Prostate gland (tissue), 2 donors: ENCODE measurements around the gene SLC30A10. TPM values are rescaled to one million over a fixed set of nuclear protein-coding genes. Genes with fewer than 3 reads are reported as not detected.
"Not testable (repeated sequence)": the region's sequence is repeated elsewhere in the genome, so short reads cannot be mapped to it uniquely, and the experiment has no call there.

ENCODE experiments used
- DNase-seq: peaks from one replicate; pipeline ENCODE4 v3.0.0-alpha.2; 2019; ENCODE audit warnings: low spot score
- H3K27ac ChIP-seq, 2 donors: fragments of 200-600 bp; sonication (generic); 2 replicates each; pipeline ENCODE4 v1.5.1; 2017 to 2019
- H3K27me3 ChIP-seq: fragments of 200-600 bp; sonication (generic); replicated peaks from 2 replicates; pipeline ENCODE4 v1.5.1; 2019; ENCODE audit not compliant: insufficient read depth
- H3K36me3 ChIP-seq, 2 donors: fragments of 200-600 bp; sonication (generic); 1 replicate in 1 of 2; 2 replicates in 1 of 2; pipeline versions ENCODE4 v1.5.1 to v1.8.1; 2017 to 2019
- H3K4me1 ChIP-seq: fragments of 200-600 bp; sonication (generic); replicated peaks from 2 replicates; pipeline ENCODE4 v1.5.1; 2019
- H3K4me3 ChIP-seq, 2 donors: fragments of 200-600 bp; sonication (generic); 2 replicates each; pipeline ENCODE4 v1.5.1; 2017 to 2019
- H3K9me3 ChIP-seq: fragments of 200-600 bp; sonication (generic); 2 replicates; pipeline ENCODE4 v1.5.1; 2017
- POLR2A ChIP-seq: fragments of 450-650 bp; IDR thresholded peaks from one replicate; pipeline ENCODE4 v1.6.1; 2016; ENCODE audit warnings: antibody characterized with exemption, mild to moderate bottlenecking
- POLR2AphosphoS5 ChIP-seq: sonication (generic); formaldehyde crosslinking; IDR thresholded peaks from one replicate; pipeline ENCODE4 v1.6.1; 2017; ENCODE audit warnings: antibody characterized with exemption
- WGBS: methylation state at CpG from one replicate; pipeline ENCODE4 v1.1.5; 2018; 5-methylcytosine and 5-hydroxymethylcytosine counted together
- intact Hi-C: fragments of 100-400 bp; cut with DNase I; formaldehyde crosslinking; loops from one replicate; pipeline ENCODE4 v1.14.2; 2022
- total RNA-seq, 2 donors: library from RNA; depleted of rRNA; stranded (reverse); fragments of >200 nt; gene quantifications; one replicate each; pipeline ENCODE4 v1.1.0, GENCODE V29; 2016
- TF ChIP-seq, protein P1 (sequence below), 4 experiments: fragments of 200-600 bp in 2 of 4; fragments of 450-650 bp in 2 of 4; sonication (generic) in 2 of 4; IDR thresholded peaks; 1 replicate in 3 of 4; 2 replicates in 1 of 4; pipeline ENCODE4 v1.5.1; 2016 to 2019; ENCODE audit warnings: antibody characterized with exemption in 4 of 4, mild to moderate bottlenecking in 2 of 4, moderate library complexity in 2 of 4

Gene SLC30A10
- total RNA-seq, 2 donors from 2014 or later = 0.18 to 1.4 TPM

DNA sequence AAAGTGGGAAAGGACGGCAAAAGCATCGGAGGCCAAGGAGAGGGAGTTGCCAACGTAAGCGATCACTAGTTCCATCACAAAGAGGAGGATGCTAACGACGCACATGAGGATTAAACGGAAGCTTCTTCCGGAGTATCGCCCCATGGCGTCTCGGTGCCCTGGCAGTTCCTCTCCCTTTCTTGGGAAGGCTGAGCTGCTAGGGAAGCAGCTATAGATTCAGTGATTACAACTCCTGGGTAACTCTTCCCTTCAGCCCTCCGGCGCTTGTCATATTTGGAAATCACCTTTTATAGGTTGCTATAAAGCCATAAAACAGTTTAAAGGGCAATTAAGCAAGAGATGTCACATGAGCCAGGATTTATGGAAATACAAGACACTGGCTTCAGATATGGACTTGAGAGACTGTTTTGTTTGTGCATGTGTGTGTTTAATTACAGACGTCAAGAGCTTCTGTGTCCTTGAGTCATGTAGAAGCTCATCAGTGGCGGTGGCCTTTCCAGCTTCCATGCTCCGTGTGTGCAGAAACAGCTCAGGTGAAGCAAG, 30.6 kb upstream of the SLC30A10 start:
- no peaks in the 10 kb centered on the region for H3K9me3 ChIP-seq
- DNase-seq = peak; percentile 30
- 41% methylated on average over 16 of the region's 16 CpGs for WGBS
- TF ChIP-seq POLR2A (no peak), POLR2AphosphoS5 (peak; percentile 84)
- no peak overlapping the region for H3K27ac ChIP-seq
- no peaks in the 10 kb centered on the region for H3K4me1 ChIP-seq
- H3K36me3 ChIP-seq = no peaks in the 10 kb centered on the region
- H3K27me3 ChIP-seq = no peaks in the 10 kb centered on the region
- H3K4me3 ChIP-seq = no peak overlapping the region
- intact Hi-C loops = no loop called here

DNA sequence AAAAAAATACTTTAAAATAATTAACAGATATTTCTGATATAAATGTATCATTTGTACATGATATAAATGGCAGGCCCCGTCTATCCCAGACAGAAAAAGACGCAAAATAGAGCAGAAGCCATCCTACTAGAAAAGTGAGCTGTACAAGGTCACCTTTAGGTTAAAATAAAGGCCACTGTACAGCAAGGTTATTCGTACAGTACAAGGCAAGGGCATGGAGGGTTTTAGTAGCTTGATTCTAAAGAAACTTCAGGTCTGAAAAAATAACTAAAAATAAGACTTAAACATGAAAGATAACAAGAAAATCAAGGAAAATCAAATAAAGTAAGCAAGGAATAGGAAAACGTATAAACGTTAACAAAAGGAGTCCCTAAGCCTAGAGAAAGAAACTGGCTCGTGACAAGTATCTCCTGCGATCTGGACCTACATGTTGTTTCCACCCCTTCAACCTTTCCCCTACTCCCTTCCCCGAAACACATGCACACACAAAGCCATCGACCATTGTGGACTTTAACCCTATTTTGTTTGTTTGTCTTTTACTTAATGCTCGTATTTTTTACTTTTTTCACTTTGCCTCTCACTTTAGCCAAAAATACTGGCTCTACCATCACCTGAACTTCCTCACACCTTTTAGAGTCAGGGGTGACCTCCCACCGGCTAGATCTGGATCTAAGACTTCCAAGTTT, 26.5 kb upstream of the SLC30A10 start:
- no peaks in the 10 kb centered on the region for H3K36me3 ChIP-seq
- 73% methylated on average over 11 of the region's 11 CpGs for WGBS
- H3K9me3 ChIP-seq = no peaks in the 10 kb centered on the region
- TF ChIP-seq, protein P1, sequence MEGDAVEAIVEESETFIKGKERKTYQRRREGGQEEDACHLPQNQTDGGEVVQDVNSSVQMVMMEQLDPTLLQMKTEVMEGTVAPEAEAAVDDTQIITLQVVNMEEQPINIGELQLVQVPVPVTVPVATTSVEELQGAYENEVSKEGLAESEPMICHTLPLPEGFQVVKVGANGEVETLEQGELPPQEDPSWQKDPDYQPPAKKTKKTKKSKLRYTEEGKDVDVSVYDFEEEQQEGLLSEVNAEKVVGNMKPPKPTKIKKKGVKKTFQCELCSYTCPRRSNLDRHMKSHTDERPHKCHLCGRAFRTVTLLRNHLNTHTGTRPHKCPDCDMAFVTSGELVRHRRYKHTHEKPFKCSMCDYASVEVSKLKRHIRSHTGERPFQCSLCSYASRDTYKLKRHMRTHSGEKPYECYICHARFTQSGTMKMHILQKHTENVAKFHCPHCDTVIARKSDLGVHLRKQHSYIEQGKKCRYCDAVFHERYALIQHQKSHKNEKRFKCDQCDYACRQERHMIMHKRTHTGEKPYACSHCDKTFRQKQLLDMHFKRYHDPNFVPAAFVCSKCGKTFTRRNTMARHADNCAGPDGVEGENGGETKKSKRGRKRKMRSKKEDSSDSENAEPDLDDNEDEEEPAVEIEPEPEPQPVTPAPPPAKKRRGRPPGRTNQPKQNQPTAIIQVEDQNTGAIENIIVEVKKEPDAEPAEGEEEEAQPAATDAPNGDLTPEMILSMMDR (IDR thresholded peaks at IDR 0.05) = no peak
- TF ChIP-seq POLR2A = no peak
- no peak for TF ChIP-seq POLR2AphosphoS5
- no peak overlapping the region for H3K4me3 ChIP-seq
- no peak overlapping the region for H3K27ac ChIP-seq
- no peaks in the 10 kb centered on the region for H3K4me1 ChIP-seq
- H3K27me3 ChIP-seq = no peaks in the 10 kb centered on the region
- DNase-seq = no peak
- intact Hi-C loops = no loop called here

DNA sequence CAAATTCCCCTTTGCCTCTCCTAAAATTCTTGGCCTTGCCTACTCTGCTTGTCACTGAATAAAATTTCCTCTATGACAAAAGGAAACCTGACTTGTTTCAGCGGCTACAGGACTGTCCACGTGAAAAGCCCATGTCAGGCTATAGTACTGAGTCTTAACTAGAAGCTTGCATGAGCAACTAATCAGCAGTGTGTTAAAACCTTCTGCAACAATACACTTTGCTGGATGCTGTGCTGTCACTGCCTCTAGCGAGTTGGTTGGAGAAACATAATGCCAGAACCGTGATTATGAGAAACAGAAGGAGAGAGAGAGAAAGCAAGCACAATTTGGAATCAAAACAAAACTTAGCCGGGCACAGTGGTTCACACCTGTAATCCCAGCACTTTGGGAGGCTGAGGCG, 25.7 kb upstream of the SLC30A10 start:
- intact Hi-C loops = no loop called here
- WGBS = 81% methylated on average over 6 of the region's 6 CpGs
- Histone ChIP-seq H3K27ac (no peak overlapping the region), H3K9me3 (no peaks in the 10 kb centered on the region), H3K4me3 (no peak overlapping the region), H3K36me3 (no peaks in the 10 kb centered on the region), H3K27me3 (no peaks in the 10 kb centered on the region), H3K4me1 (no peaks in the 10 kb centered on the region)
- TF ChIP-seq, protein P1 (IDR thresholded peaks at IDR 0.05) = no peak
- TF ChIP-seq POLR2A (no peak), POLR2AphosphoS5 (no peak)
- DNase-seq = no peak

DNA sequence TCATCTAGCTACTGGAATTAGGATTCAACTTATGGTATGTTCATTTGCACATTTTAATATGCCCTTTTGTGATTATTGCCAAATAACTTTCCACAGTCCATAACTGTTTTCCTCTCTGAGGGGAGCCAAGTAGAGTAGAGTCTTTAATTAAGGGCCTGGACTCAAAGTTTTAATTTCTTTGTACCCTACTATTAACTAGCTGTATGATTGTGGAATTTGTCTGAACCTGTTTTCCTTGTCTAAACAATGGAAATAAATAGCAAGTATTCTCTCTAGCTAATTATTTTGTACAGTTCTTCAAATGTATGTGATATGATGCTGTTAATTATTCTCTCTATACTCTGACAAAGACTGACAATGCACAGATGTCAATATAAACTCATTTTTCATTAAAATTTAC, 24.0 kb upstream of the SLC30A10 start:
- H3K27me3 ChIP-seq = no peaks in the 10 kb centered on the region
- TF ChIP-seq POLR2A (no peak), POLR2AphosphoS5 (no peak)
- TF ChIP-seq, protein P1 (IDR thresholded peaks at IDR 0.05) = no peak
- no peak overlapping the region for H3K27ac ChIP-seq
- no peak overlapping the region for H3K4me3 ChIP-seq
- no peak for DNase-seq
- intact Hi-C loops = no loop called here
- no peaks in the 10 kb centered on the region for H3K9me3 ChIP-seq
- no peaks in the 10 kb centered on the region for H3K4me1 ChIP-seq
- H3K36me3 ChIP-seq = no peaks in the 10 kb centered on the region

DNA sequence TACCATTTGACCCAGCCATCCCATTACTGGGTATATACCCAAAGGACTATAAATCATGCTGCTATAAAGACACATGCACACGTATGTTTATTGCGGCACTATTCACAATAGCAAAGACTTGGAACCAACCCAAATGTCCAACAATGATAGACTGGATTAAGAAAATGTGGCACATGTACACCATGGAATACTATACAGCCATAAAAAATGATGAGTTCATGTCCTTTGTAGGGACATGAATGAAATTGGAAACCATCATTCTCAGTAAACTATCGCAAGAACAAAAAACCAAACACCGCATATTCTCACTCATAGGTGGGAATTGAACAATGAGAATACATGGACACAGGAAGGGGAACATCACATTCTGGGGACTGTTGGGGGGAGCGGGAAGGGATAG, 20.9 kb upstream of the SLC30A10 start:
- H3K9me3 ChIP-seq, DNase-seq, H3K36me3 ChIP-seq, H3K4me3 ChIP-seq, H3K27ac ChIP-seq, intact Hi-C loops, H3K4me1 ChIP-seq, H3K27me3 ChIP-seq: not testable (repeated sequence)
- 95% methylated on average over 5 of the region's 5 CpGs for WGBS

DNA sequence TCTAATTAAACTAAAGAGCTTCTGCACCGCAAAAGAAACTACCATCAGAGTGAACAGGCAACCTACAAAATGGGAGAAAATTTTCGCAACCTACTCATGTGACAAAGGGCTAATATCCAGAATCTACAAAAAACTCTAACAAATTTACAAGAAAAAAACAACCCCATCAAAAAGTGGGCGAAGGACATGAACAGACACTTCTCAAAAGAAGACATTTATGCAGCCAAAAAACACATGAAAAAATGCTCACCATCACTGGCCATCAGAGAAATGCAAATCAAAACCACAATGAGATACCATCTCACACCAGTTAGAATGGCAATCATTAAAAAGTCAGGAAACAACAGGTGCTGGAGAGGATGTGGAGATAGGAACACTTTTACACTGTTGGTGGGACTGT, 20.4 kb upstream of the SLC30A10 start:
- H3K9me3 ChIP-seq, H3K36me3 ChIP-seq, DNase-seq, H3K27me3 ChIP-seq, H3K4me3 ChIP-seq, H3K4me1 ChIP-seq, intact Hi-C loops, H3K27ac ChIP-seq: not testable (repeated sequence)
- WGBS = 96% methylated on average over 3 of the region's 3 CpGs
